A549 (cell line): ENCODE results near the gene SMS. TPM values are rescaled to one million over a fixed set of nuclear protein-coding genes. Genes with fewer than 3 reads are reported as not detected.

Experiments used
- ATAC-seq, 2 experiments: fragments of 200-7000 bp in 1 of 2; fragments of >200 bp in 1 of 2; cut with Nextera tagmentation in 1 of 2; cut with Tn5 transposase in 1 of 2; 3 replicates each; pipeline versions ENCODE4 v1.8.0 to v1.9.1; 2018 to 2020; ENCODE audit warnings: mild to moderate bottlenecking in 1 of 2, moderate library complexity in 1 of 2
- CTCF ChIA-PET: fragments of 300-600 bp; sonication (Branson Sonifier 250); formaldehyde crosslinking; extraction: SDS; loops from one replicate; lab custom pipeline; 2021; ENCODE audit warnings: antibody characterized with exemption, inconsistent platforms; lab: Yijun Ruan, JAX
- POLR2A ChIA-PET: fragments of 350-600 bp; formaldehyde crosslinking; extraction: SDS; loops from one replicate; lab custom pipeline; 2021; ENCODE audit warnings: antibody characterized with exemption, inconsistent platforms; lab: Yijun Ruan, JAX
- DNase-seq, 2 experiments: peaks; one replicate each; pipeline versions ENCODE4 v3.0.0 to v3.0.0-alpha.2; 2011 to 2016; ENCODE audit warnings: low read depth in 1 of 2, low spot score in 1 of 2
- FAIRE-seq: peaks from 2 replicates; lab custom pipeline; 2011; peaks lifted over from hg19 to GRCh38; lab: Jason Lieb, UNC
- H3K27ac ChIP-seq, 2 experiments: fragments of >200 bp; sonication (Bioruptor Twin); formaldehyde crosslinking; 3 replicates each; pipeline ENCODE4 v1.5.1; 2016 to 2017
- H3K4me1 ChIP-seq: fragments of >200 bp; sonication (Bioruptor Twin); formaldehyde crosslinking; 3 replicates; pipeline ENCODE4 v1.6.1; 2016
- H3K4me2 ChIP-seq: fragments of >200 bp; sonication (Bioruptor Twin); formaldehyde crosslinking; 3 replicates; pipeline ENCODE4 v1.6.1; 2016
- H3K4me3 ChIP-seq: fragments of >200 bp; sonication (Bioruptor Twin); formaldehyde crosslinking; 3 replicates; pipeline ENCODE4 v1.5.1; 2016
- H3K9me3 ChIP-seq: fragments of >200 bp; sonication (Bioruptor Twin); formaldehyde crosslinking; 3 replicates; pipeline ENCODE4 v1.6.1; 2016
- BHLHE40 ChIP-seq: IDR thresholded peaks from 2 replicates; pipeline ENCODE4 v1.6.1; 2012; ENCODE audit warnings: low read depth, low read length, inconsistent platforms
- CEBPB ChIP-seq, 2 experiments: fragments of >200 bp in 1 of 2; sonication (Bioruptor Twin) in 1 of 2; formaldehyde crosslinking in 1 of 2; IDR thresholded peaks; 2 replicates each; pipeline ENCODE4 v1.6.1; 2012 to 2016
- EP300 ChIP-seq, 2 experiments: fragments of >200 bp; sonication (Bioruptor Twin); formaldehyde crosslinking; IDR thresholded peaks; 2 replicates in 1 of 2; 3 replicates in 1 of 2; pipeline ENCODE4 v1.6.1; 2016 to 2017
- FOSL2 ChIP-seq, 2 experiments: fragments of 450-650 bp in 1 of 2; fragments of >200 bp in 1 of 2; sonication (Bioruptor Twin) in 1 of 2; formaldehyde crosslinking; IDR thresholded peaks; 2 replicates each; pipeline versions ENCODE4 v1.5.0 to v1.6.1; 2016 to 2020; ENCODE audit warnings: mild to moderate bottlenecking in 1 of 2, moderate library complexity in 1 of 2
- HOXA7 ChIP-seq: fragments of 250-450 bp; sonication (Bioruptor Pico); IDR thresholded peaks from 2 replicates; pipeline ENCODE4 v1.5.0; 2020; ENCODE audit warnings: mild to moderate bottlenecking, moderate library complexity
- HOXB13 ChIP-seq: fragments of 250-450 bp; sonication (Bioruptor Pico); IDR thresholded peaks from 2 replicates; pipeline ENCODE4 v1.5.0; 2020; ENCODE audit warnings: low read depth, mild to moderate bottlenecking, moderate library complexity
- HOXB5 ChIP-seq: fragments of 250-450 bp; sonication (Bioruptor Pico); IDR thresholded peaks from 2 replicates; pipeline ENCODE4 v1.5.0; 2020; ENCODE audit warnings: mild to moderate bottlenecking, moderate library complexity
- JUNB ChIP-seq: fragments of >200 bp; sonication (Bioruptor Twin); formaldehyde crosslinking; IDR thresholded peaks from 2 replicates; pipeline ENCODE4 v1.6.1; 2016
- KDM5A ChIP-seq: fragments of 200-600 bp; sonication (generic); IDR thresholded peaks from 2 replicates; pipeline ENCODE4 v1.6.1; 2016; ENCODE audit warnings: antibody characterized with exemption, mild to moderate bottlenecking
- MYC ChIP-seq: IDR thresholded peaks from 2 replicates; pipeline ENCODE4 v1.6.1; 2012; ENCODE audit warnings: mild to moderate bottlenecking, inconsistent platforms, low read length, improper control_type of control experiment, borderline replicate concordance
- NFE2L2 ChIP-seq: fragments of 150-350 bp; conservative IDR thresholded peaks from 2 replicates; pipeline ENCODE4 v1.6.1; 2014; ENCODE audit warnings: low read length
- NPAS2 ChIP-seq: fragments of 250-450 bp; sonication (Bioruptor Pico); IDR thresholded peaks from 2 replicates; pipeline ENCODE4 v1.8.0; 2022; ENCODE audit warnings: mild to moderate bottlenecking, moderate library complexity, borderline replicate concordance
- PHF8 ChIP-seq: fragments of 200-600 bp; sonication (generic); IDR thresholded peaks from 2 replicates; pipeline ENCODE4 v1.6.1; 2016; ENCODE audit warnings: low read depth, mild to moderate bottlenecking, antibody characterized with exemption, moderate library complexity, borderline replicate concordance
- POLR2A ChIP-seq: IDR thresholded peaks from 2 replicates; pipeline ENCODE4 v1.6.1; 2012; ENCODE audit warnings: mild to moderate bottlenecking, low read length
- RAD21 ChIP-seq, 2 experiments: fragments of >200 bp in 1 of 2; sonication (Bioruptor Twin) in 1 of 2; formaldehyde crosslinking in 1 of 2; IDR thresholded peaks in 1 of 2; conservative IDR thresholded peaks in 1 of 2; 2 replicates in 1 of 2; 3 replicates in 1 of 2; pipeline ENCODE4 v1.6.1; 2012 to 2018; ENCODE audit warnings: inconsistent platforms in 1 of 2
- RARB ChIP-seq: fragments of 250-450 bp; sonication (Bioruptor Pico); IDR thresholded peaks from 2 replicates; pipeline ENCODE4 v1.8.0; 2021; ENCODE audit warnings: mild to moderate bottlenecking, moderate library complexity
- SMC3 ChIP-seq: fragments of >200 bp; sonication (Bioruptor Twin); formaldehyde crosslinking; IDR thresholded peaks from 3 replicates; pipeline ENCODE4 v1.6.1; 2018; ENCODE audit warnings: inconsistent platforms
- SREBF2 ChIP-seq: fragments of 450-650 bp; IDR thresholded peaks from 2 replicates; pipeline ENCODE4 v1.6.1; 2014; ENCODE audit warnings: mild to moderate bottlenecking, moderate library complexity
- TP53 ChIP-seq: fragments of 250-450 bp; sonication (Bioruptor Pico); IDR thresholded peaks from 2 replicates; pipeline ENCODE4 v1.5.0; 2021; ENCODE audit warnings: mild to moderate bottlenecking, moderate library complexity
- WGBS: methylation state at CpG from one replicate; pipeline ENCODE4 v1.1.6; 2017; ENCODE audit errors: missing lambda C conversion rate; 5-methylcytosine and 5-hydroxymethylcytosine counted together
- polyA plus RNA-seq, 4 experiments: library from polyadenylated mRNA; depleted of rRNA in 3 of 4; stranded (reverse); fragments of >200 nt; fragmentation: RNase III in 1 of 4; extraction: RNeasy Plus Mini Kit Qiagen cat#74134 plus additional on column Dnase treatment in 1 of 4; gene quantifications; 2 replicates in 3 of 4; 3 replicates in 1 of 4; pipeline ENCODE4 v1.2.3, GENCODE V29; 2011 to 2017
- TF ChIP-seq, protein P1 (sequence below): IDR thresholded peaks from 2 replicates; pipeline ENCODE4 v1.6.1; 2012
- TF ChIP-seq, protein P2 (sequence below): fragments of >200 bp; sonication (Bioruptor Twin); formaldehyde crosslinking; IDR thresholded peaks from 3 replicates; pipeline ENCODE4 v1.5.1; 2016
- TF ChIP-seq, protein P3 (sequence below): IDR thresholded peaks from 2 replicates; pipeline ENCODE4 v1.6.1; 2012; ENCODE audit warnings: low read depth, borderline replicate concordance

Gene SMS
- polyA plus RNA-seq, 2 of the 4 experiments (the other 2 are of a cell fraction), result 129 to 180 TPM

DNA sequence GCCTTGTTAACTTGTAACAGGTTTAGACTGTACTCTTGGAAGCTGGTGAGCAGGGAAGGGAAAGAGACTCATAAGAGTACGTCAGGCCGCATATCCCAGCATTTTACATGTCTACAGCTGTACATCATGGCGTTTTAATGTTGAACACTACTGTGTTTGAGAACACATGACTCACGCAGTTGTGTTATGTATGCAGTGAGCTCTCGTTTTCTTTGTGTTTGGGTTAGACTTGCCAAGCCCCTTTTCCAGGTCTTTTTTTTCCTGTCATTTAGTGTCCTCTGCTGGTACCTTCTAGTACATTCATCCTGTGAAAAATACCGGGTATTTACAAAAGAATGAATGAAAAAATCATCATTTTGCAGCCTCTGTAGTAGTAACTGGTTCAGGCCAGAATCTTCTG lies 35.3 kb downstream of the SMS start (continued):
- TF ChIP-seq MYC (no peak), POLR2A (no peak), NFE2L2 (no peak), SREBF2 (no peak), PHF8 (no peak), HOXB13 (no peak), RARB (no peak), SMC3 (peak; percentile 34; the same call in 2 of the 3 replicates), RAD21 (conservative IDR thresholded peaks at IDR 0.05 in 1 of 2, IDR thresholded peaks at IDR 0.05 in 1 of 2) (peak; percentile 51 to 58; a peak in 4 of 5 replicates), HOXB5 (CRISPR knock-in tag) (no peak), BHLHE40 (no peak), NPAS2 (no peak)
- TF ChIP-seq, protein P1, sequence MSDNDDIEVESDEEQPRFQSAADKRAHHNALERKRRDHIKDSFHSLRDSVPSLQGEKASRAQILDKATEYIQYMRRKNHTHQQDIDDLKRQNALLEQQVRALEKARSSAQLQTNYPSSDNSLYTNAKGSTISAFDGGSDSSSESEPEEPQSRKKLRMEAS, result no peak
- TF ChIP-seq, protein P2, sequence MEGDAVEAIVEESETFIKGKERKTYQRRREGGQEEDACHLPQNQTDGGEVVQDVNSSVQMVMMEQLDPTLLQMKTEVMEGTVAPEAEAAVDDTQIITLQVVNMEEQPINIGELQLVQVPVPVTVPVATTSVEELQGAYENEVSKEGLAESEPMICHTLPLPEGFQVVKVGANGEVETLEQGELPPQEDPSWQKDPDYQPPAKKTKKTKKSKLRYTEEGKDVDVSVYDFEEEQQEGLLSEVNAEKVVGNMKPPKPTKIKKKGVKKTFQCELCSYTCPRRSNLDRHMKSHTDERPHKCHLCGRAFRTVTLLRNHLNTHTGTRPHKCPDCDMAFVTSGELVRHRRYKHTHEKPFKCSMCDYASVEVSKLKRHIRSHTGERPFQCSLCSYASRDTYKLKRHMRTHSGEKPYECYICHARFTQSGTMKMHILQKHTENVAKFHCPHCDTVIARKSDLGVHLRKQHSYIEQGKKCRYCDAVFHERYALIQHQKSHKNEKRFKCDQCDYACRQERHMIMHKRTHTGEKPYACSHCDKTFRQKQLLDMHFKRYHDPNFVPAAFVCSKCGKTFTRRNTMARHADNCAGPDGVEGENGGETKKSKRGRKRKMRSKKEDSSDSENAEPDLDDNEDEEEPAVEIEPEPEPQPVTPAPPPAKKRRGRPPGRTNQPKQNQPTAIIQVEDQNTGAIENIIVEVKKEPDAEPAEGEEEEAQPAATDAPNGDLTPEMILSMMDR, result peak; percentile 39

GRCh38 chrX:21978346-21978745 lies 37.8 kb downstream of the SMS start:
- CTCF ChIA-PET, result interaction anchor here (0.7 kb wide), 1 partner anchor 493 kb away, joined by 3 read pairs; no protein-coding TSS in a partner anchor
- H3K9me3 ChIP-seq, result no peaks in the 10 kb centered on the region
- no peak overlapping the region for H3K27ac ChIP-seq
- no peak overlapping the region for H3K4me2 ChIP-seq
- WGBS, result 93% methylated on average over 5 of the region's 5 CpGs
- H3K4me1 ChIP-seq, result no peaks in the 10 kb centered on the region
- POLR2A ChIA-PET, result no interaction called here
- ATAC-seq, result no peak
- FAIRE-seq, result no peak
- H3K4me3 ChIP-seq, result no peak overlapping the region
- no peak for DNase-seq
- peak; percentile 71 to 89 for TF ChIP-seq CEBPB (IDR thresholded peaks at IDR 0.05)
- TF ChIP-seq HOXA7 (CRISPR knock-in tag), result no peak
- TF ChIP-seq TP53 (CRISPR knock-in tag), result no peak

DNA sequence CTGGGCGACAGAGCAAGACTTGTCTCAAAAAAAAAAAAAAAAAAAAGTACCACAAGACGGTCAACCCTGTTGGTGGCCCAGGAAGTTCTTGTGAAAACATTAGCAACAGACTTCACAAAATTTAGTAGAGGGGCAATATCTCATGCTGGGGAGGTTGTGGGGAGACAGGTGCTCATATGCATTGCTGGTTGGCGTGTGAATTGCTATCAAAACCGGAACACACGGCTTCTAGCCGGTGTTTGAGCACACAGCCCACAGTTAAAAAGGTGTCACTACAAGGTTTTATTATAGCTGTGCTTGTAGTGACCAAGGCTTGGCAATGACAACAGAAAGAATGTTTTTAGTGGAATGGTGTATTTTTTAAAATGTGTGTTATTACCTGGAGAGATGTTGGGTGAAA lies 41.8 kb downstream of the SMS start:
- Histone ChIP-seq H3K4me2 (no peak overlapping the region), H3K4me1 (peaks cover 13% of the 10 kb centered on the region), H3K9me3 (no peaks in the 10 kb centered on the region), H3K4me3 (no peak overlapping the region), H3K27ac (no peak overlapping the region)
- CTCF ChIA-PET, result interaction anchor here (0.6 to 0.9 kb wide), 2 partner anchors 23 to 25 kb away, joined by 3 read pairs; no protein-coding TSS in a partner anchor
- TF ChIP-seq EP300 (IDR thresholded peaks at IDR 0.05) (no peak), MYC (no peak), FOSL2 (IDR thresholded peaks at IDR 0.05) (no peak), FOSL2 (CRISPR knock-in tag; IDR thresholded peaks at IDR 0.05) (no peak), JUNB (no peak), KDM5A (no peak), SMC3 (no peak)
- TF ChIP-seq, protein P3, sequence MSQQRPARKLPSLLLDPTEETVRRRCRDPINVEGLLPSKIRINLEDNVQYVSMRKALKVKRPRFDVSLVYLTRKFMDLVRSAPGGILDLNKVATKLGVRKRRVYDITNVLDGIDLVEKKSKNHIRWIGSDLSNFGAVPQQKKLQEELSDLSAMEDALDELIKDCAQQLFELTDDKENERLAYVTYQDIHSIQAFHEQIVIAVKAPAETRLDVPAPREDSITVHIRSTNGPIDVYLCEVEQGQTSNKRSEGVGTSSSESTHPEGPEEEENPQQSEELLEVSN, result no peak
- ATAC-seq, result no peak
- 89% methylated on average over 5 of the region's 6 CpGs for WGBS
- POLR2A ChIA-PET, result no interaction called here
- FAIRE-seq, result no peak
- DNase-seq, result no peak
